ENCODE data around the gene MB.

MB gene

GRCh38 chr22:35593891-35594470 is 23.1 kb downstream of the MB start:
- TF ChIP-seq REST (IDR thresholded peaks at IDR 0.05; ENCODE audit: insufficient replicate concordance, low read depth) = no peak
- Histone ChIP-seq H3K27ac (replicated peaks) (no peak overlapping the region), H3K27me3 (ENCODE audit: insufficient read depth, poor library complexity, severe bottlenecking) (no peaks in the 10 kb centered on the region)

GRCh38 chr22:35593071-35593890 is 23.8 kb downstream of the MB start:
- H3K27me3 ChIP-seq (ENCODE audit: insufficient read depth, poor library complexity, severe bottlenecking) = no peaks in the 10 kb centered on the region
- TF ChIP-seq GABPA (IDR thresholded peaks at IDR 0.05; ENCODE audit: low read depth) (no peak), REST (IDR thresholded peaks at IDR 0.05; ENCODE audit: insufficient replicate concordance, low read depth) (no peak), SPI1 (IDR thresholded peaks at IDR 0.05; ENCODE audit: borderline replicate concordance, low read depth) (no peak), POLR2AphosphoS5 (IDR thresholded peaks at IDR 0.05; ENCODE audit: low read depth) (no peak), CTCF (IDR thresholded peaks at IDR 0.05; ENCODE audit: insufficient read depth, low read length) (no peak)
- no peak overlapping the region for H3K27ac ChIP-seq (replicated peaks)
- no peak overlapping the region for H3K4me3 ChIP-seq (replicated peaks; ENCODE audit: insufficient read depth, low read length)
- no peak for DNase-seq (ENCODE audit: low read depth in 1 of 2, low spot score in 1 of 2)

More at GRCh38 chr22:35593891-35594470, 23.1 kb downstream of the MB start:
- no peak overlapping the region for H3K4me3 ChIP-seq (replicated peaks; ENCODE audit: insufficient read depth, low read length)
- DNase-seq (ENCODE audit: low read depth in 1 of 2, low spot score in 1 of 2) = no peak

- no peak for DNase-seq (ENCODE audit: low read depth in 1 of 2, low spot score in 1 of 2)
- no peak for TF ChIP-seq SPI1 (IDR thresholded peaks at IDR 0.05; ENCODE audit: borderline replicate concordance, low read depth)
- TF ChIP-seq REST (IDR thresholded peaks at IDR 0.05; ENCODE audit: insufficient replicate concordance, low read depth) = no peak
- Histone ChIP-seq H3K27me3 (ENCODE audit: insufficient read depth, poor library complexity, severe bottlenecking) (no peaks in the 10 kb centered on the region), H3K27ac (replicated peaks) (no peak overlapping the region), H3K4me3 (replicated peaks; ENCODE audit: insufficient read depth, low read length) (no peak overlapping the region)
Measured at GRCh38 chr22:35592418-35592967, 24.6 kb downstream of the MB start.
